Stomach (tissue), 9 donors: Measurements from ENCODE around the gene CRKL. TPM values are rescaled to one million over a fixed set of nuclear protein-coding genes. Genes with fewer than 3 reads are reported as not detected.

Source experiments
- DNase-seq, 2 donors: peaks; one replicate each; pipeline versions ENCODE4 v3.0.0 to v3.0.0-alpha.2; 2013 to 2019
- H3K27ac ChIP-seq, 5 donors: fragments of 200-600 bp in 4 of 5; sonication (generic) in 4 of 5; one replicate each; pipeline ENCODE4 v1.5.1; 2013 to 2019; ENCODE audit warnings: mild to moderate bottlenecking in 1 of 5, moderate library complexity in 1 of 5
- H3K27me3 ChIP-seq, 3 donors: fragments of 200-600 bp; sonication (generic); one replicate each; pipeline ENCODE4 v1.5.1; 2017 to 2019; ENCODE audit warnings: mixed run types in 1 of 3
- H3K36me3 ChIP-seq, 4 donors: fragments of 200-600 bp; sonication (generic); 1 replicate in 3 of 4; 2 replicates in 1 of 4; pipeline ENCODE4 v1.5.1; 2016 to 2019
- H3K4me1 ChIP-seq, 4 donors: fragments of 200-600 bp; sonication (generic); one replicate each; pipeline ENCODE4 v1.5.1; 2016 to 2019
- H3K4me3 ChIP-seq, 4 donors: fragments of 200-600 bp; sonication (generic) in 3 of 4; one replicate each; pipeline ENCODE4 v1.5.1; 2016 to 2019; ENCODE audit warnings: mild to moderate bottlenecking in 1 of 4
- H3K9me3 ChIP-seq, 4 donors: fragments of 200-600 bp; sonication (generic); one replicate each; pipeline ENCODE4 v1.5.1; 2016 to 2019
- CTCF ChIP-seq, 7 experiments: fragments of 450-650 bp in 4 of 7; fragments of 200-600 bp in 3 of 7; sonication (generic) in 3 of 7; IDR thresholded peaks; one replicate each; pipeline ENCODE4 v1.5.1; 2016 to 2019; ENCODE audit warnings: antibody characterized with exemption in 7 of 7, control low read depth in 2 of 7, mild to moderate bottlenecking in 1 of 7
- EP300 ChIP-seq: sonication (generic); formaldehyde crosslinking; IDR thresholded peaks from one replicate; pipeline ENCODE4 v1.6.1; 2017; ENCODE audit warnings: antibody characterized with exemption
- POLR2A ChIP-seq, 4 donors: fragments of 450-650 bp; IDR thresholded peaks; one replicate each; pipeline ENCODE4 v1.6.1; 2016; ENCODE audit warnings: antibody characterized with exemption in 4 of 4, control low read depth in 2 of 4, mild to moderate bottlenecking in 1 of 4, moderate library complexity in 1 of 4
- POLR2AphosphoS5 ChIP-seq, 3 donors: sonication (generic); formaldehyde crosslinking; IDR thresholded peaks; one replicate each; pipeline ENCODE4 v1.6.1; 2016; ENCODE audit warnings: antibody characterized with exemption in 3 of 3
- WGBS, 5 donors: extraction: QIAGEN DNeasy Blood & Tissue Kit in 3 of 5; methylation state at CpG; one replicate each; pipeline versions ENCODE4 v1.1.5 to v1.1.7; 2013 to 2018; 5-methylcytosine and 5-hydroxymethylcytosine counted together
- intact Hi-C: fragments of 100-400 bp; cut with DNase I; formaldehyde crosslinking; loops from one replicate; pipeline ENCODE4 v1.15.1; 2023; ENCODE audit warnings: low total_unique reads
- polyA plus RNA-seq, 3 donors: library from polyadenylated mRNA; stranded (reverse); fragments of 200-250 nt; gene quantifications; one replicate each; pipeline ENCODE4 v1.2.3, GENCODE V29; 2013
- total RNA-seq, 5 donors: library from RNA; depleted of rRNA; stranded (reverse); fragments of >200 nt; gene quantifications; one replicate each; pipeline versions ENCODE4 v1.1.0 to v1.2.3, GENCODE V29; 2014 to 2016
- donor health status: healthy with polysubstance abuse.
- donor health status: Bipolar disorder and iron deficiency.
- donor health status: healthy.

Gene CRKL
- total and polyA plus RNA-seq, 8 donors = 11.6 to 60.3 (median 21.6) TPM

- WGBS, 5 donors = 65 to 90% (median 73%) methylated on average over 2 of the region's 2 CpGs
These were observed 28.3 kb downstream of the CRKL start for GRCh38 chr22:20945578-20945934.

GRCh38 chr22:20946080-20946986 is 29.1 kb downstream of the CRKL start:
- TF ChIP-seq EP300 (no peak), POLR2A (IDR thresholded peaks at IDR 0.05) (no peak), POLR2AphosphoS5 (IDR thresholded peaks at IDR 0.05) (no peak), CTCF (IDR thresholded peaks at IDR 0.05) (no peak)
- DNase-seq = no peak
- no peaks in the 10 kb centered on the region for H3K27me3 ChIP-seq
- intact Hi-C loops = no loop called here
- H3K4me3 ChIP-seq = no peak overlapping the region
- H3K9me3 ChIP-seq = no peaks in the 10 kb centered on the region
- peaks cover 19 to 29% (median 23%) of the 10 kb centered on the region in 4 donors for H3K36me3 ChIP-seq
- WGBS, 5 donors = 71 to 79% (median 74%) methylated on average over 7 of the region's 7 CpGs
- no peak overlapping the region for H3K27ac ChIP-seq
- H3K4me1 ChIP-seq = peaks cover 2 to 66% (median 41%) of the 10 kb centered on the region in 4 donors

More at GRCh38 chr22:20945578-20945934, 28.3 kb downstream of the CRKL start:
- Histone ChIP-seq H3K9me3 (no peaks in the 10 kb centered on the region), H3K36me3 (peaks cover 13 to 21% (median 15%) of the 10 kb centered on the region in 4 donors), H3K4me3 (no peak overlapping the region), H3K4me1 (peaks cover 0 to 64% (median 40%) of the 10 kb centered on the region in 4 donors), H3K27me3 (no peaks in the 10 kb centered on the region), H3K27ac (no peak overlapping the region)
- TF ChIP-seq POLR2AphosphoS5 (IDR thresholded peaks at IDR 0.05) = no peak
- TF ChIP-seq CTCF (IDR thresholded peaks at IDR 0.05) = no peak
- no peak for TF ChIP-seq EP300
- TF ChIP-seq POLR2A (IDR thresholded peaks at IDR 0.05) = no peak
- DNase-seq = no peak
- intact Hi-C loops = no loop called here

- Histone ChIP-seq H3K36me3 (peaks cover 19 to 36% (median 30%) of the 10 kb centered on the region in 4 donors), H3K9me3 (no peaks in the 10 kb centered on the region), H3K4me3 (no peak overlapping the region), H3K27me3 (no peaks in the 10 kb centered on the region), H3K4me1 (peaks cover 9 to 67% (median 45%) of the 10 kb centered on the region in 4 donors), H3K27ac (no peak overlapping the region)
- WGBS, 5 donors = 92 to 100% (median 100%) methylated on average over 1 of the region's 1 CpG
- intact Hi-C loops = no loop called here
- no peak for DNase-seq
- TF ChIP-seq POLR2AphosphoS5 (IDR thresholded peaks at IDR 0.05) (no peak), EP300 (no peak), POLR2A (IDR thresholded peaks at IDR 0.05) (no peak), CTCF (IDR thresholded peaks at IDR 0.05) (no peak)
These were observed 29.8 kb downstream of the CRKL start for GRCh38 chr22:20946991-20947390.

- 70 to 95% (median 85%) methylated on average over 5 of the region's 5 CpGs for WGBS, 5 donors
- intact Hi-C loops = no loop called here
- TF ChIP-seq POLR2AphosphoS5 (IDR thresholded peaks at IDR 0.05) (no peak), CTCF (IDR thresholded peaks at IDR 0.05) (no peak), EP300 (no peak), POLR2A (IDR thresholded peaks at IDR 0.05) (no peak)
- Histone ChIP-seq H3K27ac (no peak overlapping the region), H3K36me3 (peaks cover 26 to 49% (median 44%) of the 10 kb centered on the region in 4 donors), H3K27me3 (no peaks in the 10 kb centered on the region), H3K9me3 (no peaks in the 10 kb centered on the region), H3K4me1 (peaks cover 14 to 53% (median 40%) of the 10 kb centered on the region in 4 donors), H3K4me3 (no peak overlapping the region)
- no peak for DNase-seq
These were observed 31.2 kb downstream of the CRKL start for GRCh38 chr22:20948450-20948849.
